K562 (cell line): ENCODE results near the gene ELMOD1. TPM values are rescaled to one million over a fixed set of nuclear protein-coding genes. Genes with fewer than 3 reads are reported as not detected.
A peak's percentile ranks its signal among the peaks of the same experiment; 100 is the strongest.

Experiments
- ATAC-seq: fragments of 200-7000 bp; cut with Tn5 transposase; 3 replicates; pipeline ENCODE4 v1.9.1; 2020; ENCODE audit warnings: moderate library complexity
- Bru-seq: library from RNA; stranded (reverse); fragments of 400-500 nt; gene quantifications from one replicate; lab custom pipeline; 2021; lab: Mats Ljungman, UMichigan
- BruChase-seq, 2 experiments: library from RNA; stranded (reverse); fragments of 400-500 nt; gene quantifications; one replicate each; lab custom pipeline; 2021; lab: Mats Ljungman, UMichigan
- BruUV-seq: library from RNA; stranded (reverse); fragments of 400-500 nt; replicated peaks from 2 replicates; lab custom pipeline; 2021; lab: Mats Ljungman, UMichigan
- CTCF ChIA-PET: fragments of 300-600 bp; formaldehyde crosslinking; extraction: SDS; loops from one replicate; lab custom pipeline; 2021; ENCODE audit warnings: low intra/inter-chr PET ratio; lab: Yijun Ruan, JAX
- POLR2A ChIA-PET: fragments of 300-600, 350-650 bp; sonication (Branson Sonifier 250); formaldehyde crosslinking; extraction: SDS; loops from one replicate; lab custom pipeline; 2021; ENCODE audit warnings: antibody characterized with exemption, inconsistent platforms; lab: Yijun Ruan, JAX
- DNase-seq, 4 experiments: peaks; one replicate each; pipeline versions ENCODE4 v3.0.0 to v3.0.0-alpha.2; 2011 to 2018; ENCODE audit warnings: low spot score in 3 of 4, mixed read lengths in 3 of 4; ENCODE audit errors: extremely low read depth in 1 of 4
- FAIRE-seq: peaks from 2 replicates; lab custom pipeline; 2011; peaks lifted over from hg19 to GRCh38; lab: Jason Lieb, UNC
- H2AFZ ChIP-seq: 2 replicates; pipeline ENCODE4 v1.6.0; 2011; ENCODE audit warnings: low read depth, low read length, control low read depth, inconsistent platforms
- H3K27ac ChIP-seq: fragments of 200-600 bp; 3 replicates; pipeline ENCODE4 v1.8.0; 2011; ENCODE audit warnings: low read depth, mild to moderate bottlenecking, control low read depth, inconsistent platforms, low read length, moderate library complexity, mixed read lengths; ENCODE audit errors: extremely low read depth
- H3K27me3 ChIP-seq, 2 experiments: fragments of 300-600 bp in 1 of 2; 2 replicates in 1 of 2; 3 replicates in 1 of 2; pipeline versions ENCODE4 v1.6.0 to v1.8.0; 2011; ENCODE audit warnings: inconsistent platforms in 2 of 2, low read length in 2 of 2, mild to moderate bottlenecking in 1 of 2, mixed read lengths in 1 of 2, moderate library complexity in 1 of 2; ENCODE audit not compliant: control insufficient read depth in 2 of 2, insufficient read depth in 2 of 2
- H3K36me3 ChIP-seq: fragments of 300-600 bp; 3 replicates; pipeline ENCODE4 v1.8.0; 2011; ENCODE audit warnings: mild to moderate bottlenecking, low read length, inconsistent platforms; ENCODE audit not compliant: control insufficient read depth, insufficient read depth
- H3K4me1 ChIP-seq, 2 experiments: fragments of 200-600 bp in 1 of 2; replicated peaks in 1 of 2; 2 replicates in 1 of 2; 3 replicates in 1 of 2; pipeline versions ENCODE4 v1.5.1 to v1.8.0; 2011; ENCODE audit warnings: inconsistent platforms in 2 of 2, low read length in 2 of 2, mild to moderate bottlenecking in 1 of 2, mixed read lengths in 1 of 2, moderate library complexity in 1 of 2; ENCODE audit not compliant: control insufficient read depth in 2 of 2, insufficient read depth in 2 of 2
- H3K4me2 ChIP-seq: 2 replicates; pipeline ENCODE4 v1.6.1; 2011; ENCODE audit warnings: low read length, control low read depth, inconsistent platforms, mixed read lengths; ENCODE audit not compliant: insufficient read depth
- H3K4me3 ChIP-seq: fragments of 200-600 bp; sonication (generic), shearing (Covaris generic); 2 replicates; pipeline ENCODE4 v1.5.1; 2016; ENCODE audit warnings: control low read depth, inconsistent platforms
- H3K79me2 ChIP-seq: fragments of 200-600 bp; 3 replicates; pipeline ENCODE4 v1.8.0; 2011; ENCODE audit warnings: low read length, inconsistent platforms; ENCODE audit not compliant: control insufficient read depth, insufficient read depth
- H3K9ac ChIP-seq, 2 experiments: 2 replicates each; pipeline versions ENCODE4 v1.6.0 to v1.6.1; 2011; ENCODE audit warnings: low read depth in 2 of 2, low read length in 2 of 2, control low read depth in 1 of 2, inconsistent platforms in 1 of 2, mild to moderate bottlenecking in 1 of 2, mixed read lengths in 1 of 2; ENCODE audit not compliant: insufficient read depth in 1 of 2
- H3K9me1 ChIP-seq: one replicate; pipeline ENCODE4 v1.6.0; 2011; ENCODE audit warnings: inconsistent platforms, mild to moderate bottlenecking, low read length, moderate library complexity; ENCODE audit not compliant: control insufficient read depth, insufficient read depth
- H3K9me3 ChIP-seq: replicated peaks from 2 replicates; pipeline ENCODE4 v1.5.1; 2011; ENCODE audit warnings: low read depth, low read length, inconsistent platforms; ENCODE audit not compliant: control insufficient read depth, insufficient read depth
- H4K20me1 ChIP-seq: replicated peaks from 2 replicates; pipeline ENCODE4 v1.6.1; 2011; ENCODE audit warnings: low read length, inconsistent platforms, mixed read lengths; ENCODE audit not compliant: control insufficient read depth, insufficient read depth
- CCNT2 ChIP-seq: IDR thresholded peaks from 2 replicates; pipeline ENCODE4 v1.6.1; 2011; ENCODE audit warnings: borderline replicate concordance, low read depth, mild to moderate bottlenecking, moderate library complexity, mixed read lengths, low read length; ENCODE audit not compliant: insufficient read length; ENCODE audit errors: extremely low read depth
- CTBP1 ChIP-seq: fragments of 450-650 bp; IDR thresholded peaks from 2 replicates; pipeline ENCODE4 v1.6.1; 2016; ENCODE audit warnings: borderline replicate concordance
- CTCF ChIP-seq, 3 experiments: IDR thresholded peaks in 2 of 3; conservative IDR thresholded peaks in 1 of 3; 2 replicates each; pipeline ENCODE4 v1.5.1; 2011 to 2012; ENCODE audit warnings: low read length in 3 of 3, mild to moderate bottlenecking in 3 of 3, control low read depth in 2 of 3, improper control_type of control experiment in 1 of 3, inconsistent platforms in 1 of 3, low read depth in 1 of 3, mixed read lengths in 1 of 3, moderate library complexity in 1 of 3; ENCODE audit not compliant: insufficient read depth in 2 of 3
- HES1 ChIP-seq: fragments of 450-650 bp; IDR thresholded peaks from 2 replicates; pipeline ENCODE4 v1.6.1; 2016; ENCODE audit warnings: low read depth, mild to moderate bottlenecking, moderate library complexity
- HMGN3 ChIP-seq: IDR thresholded peaks from 2 replicates; pipeline ENCODE4 v1.6.1; 2011; ENCODE audit warnings: borderline replicate concordance, low read depth, mild to moderate bottlenecking, mixed read lengths, low read length; ENCODE audit not compliant: insufficient read length; ENCODE audit errors: extremely low read depth
- MAZ ChIP-seq, 2 experiments: fragments of 450-650 bp in 1 of 2; sonication (generic) in 1 of 2; formaldehyde crosslinking; IDR thresholded peaks in 1 of 2; conservative IDR thresholded peaks in 1 of 2; 2 replicates each; pipeline versions ENCODE4 v1.4.0 to v1.5.0; 2020; ENCODE audit warnings: mild to moderate bottlenecking in 1 of 2, missing genetic modification reagents in 1 of 2
- NFXL1 ChIP-seq: fragments of 450-650 bp; formaldehyde crosslinking; IDR thresholded peaks from 2 replicates; pipeline ENCODE4 v1.4.0; 2021; ENCODE audit warnings: mild to moderate bottlenecking
- TFE3 ChIP-seq: fragments of 450-650 bp; formaldehyde crosslinking; IDR thresholded peaks from 2 replicates; pipeline ENCODE4 v1.4.0; 2020; ENCODE audit warnings: mild to moderate bottlenecking, mixed read lengths
- ZNF146 ChIP-seq: IDR thresholded peaks from one replicate; pipeline ENCODE4 v1.6.1; 2018; ENCODE audit warnings: missing compliant biosample characterization; ENCODE audit not compliant: unreplicated experiment
- ZNF764 ChIP-seq: fragments of 250-450 bp; sonication (Bioruptor Pico); IDR thresholded peaks from 2 replicates; pipeline ENCODE4 v1.4.0; 2020; ENCODE audit warnings: low read depth, mild to moderate bottlenecking, moderate library complexity
- WGBS: fragments of 100-300 bp; shearing (Covaris generic); methylation state at CpG from one replicate; pipeline ENCODE4 v1.1.6; 2016; ENCODE audit warnings: low coverage, mixed read lengths; ENCODE audit not compliant: insufficient coverage; ENCODE audit errors: missing lambda C conversion rate; 5-methylcytosine and 5-hydroxymethylcytosine counted together
- in situ Hi-C: fragments of 300-500 bp; cut with MboI; formaldehyde crosslinking; loops from 4 replicates; pipeline ENCODE4 v1.15.0; 2018; ENCODE audit warnings: inconsistent platforms, mixed read lengths
- intact Hi-C: fragments of 100-400 bp; cut with micrococcal nuclease; formaldehyde crosslinking; loops from 2 replicates; pipeline ENCODE4 v1.14.2; 2022
- long read RNA-seq, 3 experiments: library from polyadenylated mRNA in 2 of 3; library from RNA in 1 of 3; unstranded in 2 of 3; stranded (forward) in 1 of 3; transcript quantifications; one replicate each; pipeline ENCODE4 v2.0.0, GENCODE V29; 2019 to 2022
- polyA minus RNA-seq, 3 experiments: library from RNA; depleted of rRNA, polyadenylated mRNA; stranded (reverse); fragments of >200 nt; gene quantifications; 2 replicates each; pipeline ENCODE4 v1.2.3, GENCODE V29; 2011
- polyA plus RNA-seq, 8 experiments: library from polyadenylated mRNA; depleted of rRNA in 4 of 8; stranded (reverse) in 5 of 8; unstranded in 3 of 8; fragments of >200 nt; fragmentation: Nextera tagmentation in 2 of 8; fragmentation: Illumina TruSeq in 1 of 8; extraction: Ambion mirVana in 2 of 8; extraction: Trizol in 1 of 8; gene quantifications; 2 replicates each; pipeline versions ENCODE4 v1.2.1 to v1.2.3, GENCODE V29; 2011 to 2014; ENCODE audit warnings: inconsistent platforms in 1 of 8, missing spikeins in 1 of 8
- total RNA-seq, 7 experiments: library from RNA; depleted of rRNA in 6 of 7; stranded (reverse); fragments of >200 nt in 6 of 7; fragmentation: Illumina TruSeq in 2 of 7; extraction: Trizol in 2 of 7; gene quantifications; 2 replicates each; pipeline versions ENCODE4 v1.2.1 to v1.2.3, GENCODE V29; 2011 to 2021; ENCODE audit warnings: low replicate concordance in 1 of 7

The ELMOD1 gene
- total RNA-seq (2011; cell fraction: chromatin; rRNA removed; ENCODE audit: low replicate concordance) = not detected in 2 replicates
- not detected in 2 replicates for total RNA-seq (2011; cell fraction: nucleolus; rRNA removed)
- total RNA-seq (2011; cell fraction: nucleoplasm; rRNA removed) = not detected in 2 replicates
- not detected in 2 replicates for total RNA-seq (2014; rRNA removed)
- total RNA-seq (2014; rRNA removed; fragmentation: Illumina TruSeq; extraction: Trizol) = not detected in 2 replicates
- not detected in 2 replicates for total RNA-seq (2015; rRNA removed; fragmentation: Illumina TruSeq; extraction: Trizol)
- not detected in 2 replicates for total RNA-seq (2021)
- not detected in 2 replicates for polyA plus RNA-seq (2011; rRNA removed)
- polyA plus RNA-seq (2011; cell fraction: cytosol; rRNA removed) = not detected in 2 replicates
- polyA plus RNA-seq (2011; cell fraction: nucleus; rRNA removed) = not detected in 2 replicates
- not detected in 2 replicates for polyA plus RNA-seq (2012)
- polyA plus RNA-seq (2014; fragmentation: Illumina TruSeq; extraction: Trizol) = not detected in 2 replicates
- polyA plus RNA-seq (2014; fragmentation: Nextera tagmentation; extraction: Ambion mirVana) = not detected
- polyA plus RNA-seq (2014; rRNA removed) = not detected in 2 replicates
- not detected in 2 replicates for polyA minus RNA-seq (2011; rRNA and poly(A)+ RNA removed)
- polyA minus RNA-seq (2011; cell fraction: cytosol; rRNA and poly(A)+ RNA removed) = not detected in 2 replicates
- polyA minus RNA-seq (2011; cell fraction: nucleus; rRNA and poly(A)+ RNA removed) = not detected in 2 replicates
- percentile 7 among the genes with signal in this experiment for Bru-seq, nascent RNA
- percentile 1 among the genes with signal in this experiment for BruChase-seq, experiment 1, labeled RNA remaining after a 2-hour chase
- percentile 1 among the genes with signal in this experiment for BruChase-seq, experiment 2, labeled RNA remaining after a 6-hour chase
- long read RNA-seq, experiment 1 = 0 reads
- long read RNA-seq, experiment 2 = 0 reads
- long read RNA-seq, experiment 3 = 0 reads

- FAIRE-seq (no peak), ATAC-seq (peak; percentile 93), DNase-seq (peak; percentile 51 to 65 (median 59))
- Histone ChIP-seq H3K4me3 (peak within 1 kb of the TSS; percentile 33), H3K27ac (no peak within 1 kb of the TSS), H3K4me1 (peaks cover 0 to 14% of the 10 kb centered on the region in 2 experiments; a peak in 2 of 5 replicates), H3K27me3 (peaks cover 25 to 27% of the 10 kb centered on the region in 2 experiments; a peak in 4 of 5 replicates), H3K9me3 (0 out of 2 replicates have a peak, but pooled peaks cover 1% of the 10 kb centered on the region), H4K20me1 (no peaks in the 10 kb centered on the region), H3K36me3 (no peaks in the 10 kb centered on the region), H3K9me1 (no peaks in the 10 kb centered on the region), H2AFZ (peak within 1 kb of the TSS; percentile 51; the same call in 1 of the 2 replicates), H3K9ac (peak within 1 kb of the TSS in 1 of 2 experiments; percentile 72; a peak in 2 of 4 replicates), H3K4me2 (peak within 1 kb of the TSS; percentile 53), H3K79me2 (no peaks in the 10 kb centered on the region)
- ChIA-PET CTCF (interaction anchor here (0.5 kb wide), 1 partner anchor 10 kb away, joined by 3 read pairs; no protein-coding TSS in a partner anchor), POLR2A (no interaction called here)
- in situ Hi-C loops = no loop called here
- no TSS peak for BruUV-seq
- intact Hi-C loops = no loop called here
- 3% methylated on average over 51 of the region's 74 CpGs for WGBS
- TF ChIP-seq MAZ (CRISPR knock-in tag; conservative IDR thresholded peaks at IDR 0.05 in 1 of 2, IDR thresholded peaks at IDR 0.05 in 1 of 2) (peak; percentile 16 to 35; a peak in 1 of 4 replicates), CTCF (IDR thresholded peaks at IDR 0.05 in 2 of 3, conservative IDR thresholded peaks at IDR 0.05 in 1 of 3; ENCODE audit: insufficient read depth in 2 of 3, low read depth in 1 of 3, low read length in 3 of 3) (0 out of 6 replicates have a peak, but pooled peaks of 1 of the 3 experiments have one; percentile 12), HES1 (peak; percentile 77), ZNF146 (CRISPR knock-in tag) (no peak), CCNT2 (peak; percentile 19), TFE3 (CRISPR knock-in tag) (no peak), NFXL1 (CRISPR knock-in tag) (no peak), ZNF764 (CRISPR knock-in tag) (peak; percentile 87), CTBP1 (peak; percentile 26; the same call in 1 of the 2 replicates), HMGN3 (peak; percentile 48)
Observed at GRCh38 chr11:107590460-107591377, at the start of gene ELMOD1. ELMOD1 (plus strand) TSS chr11:107591147; CDS start chr11:107618190, 27,043 bp downstream.
